Testis (tissue), 2 donors: Measurements from ENCODE around the gene PCGF5.

ENCODE experiments used
- POLR2A ChIP-seq: fragments of 450-650 bp; IDR thresholded peaks from one replicate; pipeline ENCODE4 v1.6.1; 2017; ENCODE audit warnings: antibody characterized with exemption, mild to moderate bottlenecking, moderate library complexity
- TF ChIP-seq, protein P1 (sequence below), 3 experiments: fragments of 450-650 bp in 2 of 3; fragments of 200-600 bp in 1 of 3; sonication (generic) in 1 of 3; IDR thresholded peaks; one replicate each; pipeline ENCODE4 v1.5.1; 2016 to 2019; ENCODE audit warnings: antibody characterized with exemption in 3 of 3, mild to moderate bottlenecking in 2 of 3, moderate library complexity in 1 of 3

GRCh38 chr10:91198781-91199180 is 21.7 kb upstream of the PCGF5 start:
- TF ChIP-seq POLR2A, result no peak
- TF ChIP-seq, protein P1, sequence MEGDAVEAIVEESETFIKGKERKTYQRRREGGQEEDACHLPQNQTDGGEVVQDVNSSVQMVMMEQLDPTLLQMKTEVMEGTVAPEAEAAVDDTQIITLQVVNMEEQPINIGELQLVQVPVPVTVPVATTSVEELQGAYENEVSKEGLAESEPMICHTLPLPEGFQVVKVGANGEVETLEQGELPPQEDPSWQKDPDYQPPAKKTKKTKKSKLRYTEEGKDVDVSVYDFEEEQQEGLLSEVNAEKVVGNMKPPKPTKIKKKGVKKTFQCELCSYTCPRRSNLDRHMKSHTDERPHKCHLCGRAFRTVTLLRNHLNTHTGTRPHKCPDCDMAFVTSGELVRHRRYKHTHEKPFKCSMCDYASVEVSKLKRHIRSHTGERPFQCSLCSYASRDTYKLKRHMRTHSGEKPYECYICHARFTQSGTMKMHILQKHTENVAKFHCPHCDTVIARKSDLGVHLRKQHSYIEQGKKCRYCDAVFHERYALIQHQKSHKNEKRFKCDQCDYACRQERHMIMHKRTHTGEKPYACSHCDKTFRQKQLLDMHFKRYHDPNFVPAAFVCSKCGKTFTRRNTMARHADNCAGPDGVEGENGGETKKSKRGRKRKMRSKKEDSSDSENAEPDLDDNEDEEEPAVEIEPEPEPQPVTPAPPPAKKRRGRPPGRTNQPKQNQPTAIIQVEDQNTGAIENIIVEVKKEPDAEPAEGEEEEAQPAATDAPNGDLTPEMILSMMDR (IDR thresholded peaks at IDR 0.05), result no peak
